CD4-positive, CD25-positive, alpha-beta regulatory T cell (primary cell): ENCODE data around the gene RFX3. TPM values are rescaled to one million over a fixed set of nuclear protein-coding genes. Genes with fewer than 3 reads are reported as not detected.
A peak's percentile ranks its signal among the peaks of the same experiment; 100 is the strongest.

Experiments used
- ATAC-seq, 2 donors: fragments of 150-1000 bp; cut with Tn5 transposase; one replicate each; pipeline ENCODE4 v1.10.0; 2021; ENCODE audit warnings: low read depth in 2 of 2, moderate number of reproducible peaks in 2 of 2, moderate library complexity in 1 of 2
- DNase-seq, 3 donors: peaks; one replicate each; pipeline versions ENCODE4 v3.0.0 to v3.0.0-alpha.2; 2012 to 2022; ENCODE audit warnings: mixed read lengths in 1 of 3
- H3K27ac ChIP-seq: one replicate; pipeline ENCODE4 v1.7.0; 2013; ENCODE audit warnings: mild to moderate bottlenecking, low read length; ENCODE audit not compliant: insufficient read depth, poor library complexity, severe bottlenecking
- H3K27me3 ChIP-seq: one replicate; pipeline ENCODE4 v1.7.0; 2013; ENCODE audit warnings: low read length; ENCODE audit not compliant: control insufficient read depth, insufficient read depth
- H3K36me3 ChIP-seq: one replicate; pipeline ENCODE4 v1.7.0; 2013; ENCODE audit warnings: mild to moderate bottlenecking, low read length, moderate library complexity; ENCODE audit not compliant: control insufficient read depth, insufficient read depth
- H3K4me1 ChIP-seq: 2 replicates; pipeline ENCODE4 v1.7.0; 2013; ENCODE audit warnings: mild to moderate bottlenecking, low read length; ENCODE audit not compliant: insufficient read depth, control insufficient read depth, poor library complexity, severe bottlenecking
- H3K4me3 ChIP-seq: one replicate; pipeline ENCODE4 v1.7.0; 2013; ENCODE audit warnings: low read depth, mild to moderate bottlenecking, low read length, moderate library complexity
- H3K9me3 ChIP-seq, 2 experiments: 1 replicate in 1 of 2; 2 replicates in 1 of 2; pipeline ENCODE4 v1.7.0; 2013; ENCODE audit warnings: low read length in 2 of 2, mild to moderate bottlenecking in 1 of 2, moderate library complexity in 1 of 2; ENCODE audit not compliant: control insufficient read depth in 2 of 2
- H3K27ac Mint-ChIP-seq, 3 donors: one replicate each; pipeline ENCODE4 v1.8.0; 2020 to 2022; ENCODE audit warnings: mild to moderate bottlenecking in 3 of 3, mixed read lengths in 3 of 3, moderate library complexity in 2 of 3
- H3K27me3 Mint-ChIP-seq: one replicate; pipeline ENCODE4 v1.8.0; 2022; ENCODE audit warnings: mild to moderate bottlenecking, mixed read lengths
- H3K36me3 Mint-ChIP-seq: one replicate; pipeline ENCODE4 v1.8.0; 2020; ENCODE audit warnings: mixed read lengths
- H3K4me1 Mint-ChIP-seq, 4 donors: one replicate each; pipeline ENCODE4 v1.8.0; 2020 to 2022; ENCODE audit warnings: mixed read lengths in 4 of 4, mild to moderate bottlenecking in 1 of 4
- H3K4me3 Mint-ChIP-seq, 4 donors: one replicate each; pipeline ENCODE4 v1.8.0; 2020 to 2022; ENCODE audit warnings: mild to moderate bottlenecking in 4 of 4, mixed read lengths in 4 of 4, moderate library complexity in 3 of 4
- H3K9me3 Mint-ChIP-seq, 7 donors: one replicate each; pipeline ENCODE4 v1.8.0; 2020 to 2022; ENCODE audit warnings: mixed read lengths in 7 of 7, mild to moderate bottlenecking in 3 of 7, moderate library complexity in 2 of 7
- polyA plus RNA-seq, 4 donors: library from polyadenylated mRNA; unstranded; fragments of 300-500 nt; fragmentation: Illumina TruSeq; gene quantifications; one replicate each; pipeline ENCODE4 v1.2.3, GENCODE V29; 2021
- total RNA-seq: library from RNA; stranded (reverse); gene quantifications from one replicate; pipeline ENCODE4 v1.2.3, GENCODE V29; 2022

RFX3 gene
- total and polyA plus RNA-seq, 5 donors from 2014 or later, result 6.7 to 40.4 (median 7.6) TPM

GRCh38 chr9:3397766-3398165 is 128.0 kb downstream of the RFX3 start:
- peaks cover 0 to 1% (median 0%) of the 10 kb centered on the region in 7 donors for H3K9me3 Mint-ChIP-seq
- no peaks in the 10 kb centered on the region for H3K27me3 ChIP-seq
- H3K36me3 Mint-ChIP-seq, result peaks cover 19% of the 10 kb centered on the region
- H3K27ac ChIP-seq, result no peak overlapping the region
- DNase-seq (no peak), ATAC-seq (no peak)
- H3K36me3 ChIP-seq, result peaks cover 16% of the 10 kb centered on the region
- H3K27me3 Mint-ChIP-seq, result no peaks in the 10 kb centered on the region
- H3K4me3 ChIP-seq, result peak overlapping the region; percentile 61
- peaks cover 10% of the 10 kb centered on the region for H3K4me1 ChIP-seq
- no peaks in the 10 kb centered on the region for H3K9me3 ChIP-seq
- peaks cover 22 to 47% (median 27%) of the 10 kb centered on the region in 4 donors for H3K4me1 Mint-ChIP-seq
- peak overlapping the region; percentile 78 to 91 (median 90) for H3K27ac Mint-ChIP-seq
- H3K4me3 Mint-ChIP-seq, result peak overlapping the region; percentile 39 to 82 (median 70)

GRCh38 chr9:3391414-3391813 is 134.4 kb downstream of the RFX3 start:
- Mint-ChIP-seq H3K36me3 (peaks cover 67% of the 10 kb centered on the region), H3K4me3 (no peak overlapping the region), H3K27me3 (no peaks in the 10 kb centered on the region), H3K9me3 (peaks cover 0 to 13% (median 4%) of the 10 kb centered on the region in 7 donors), H3K27ac (no peak overlapping the region), H3K4me1 (peaks cover 25 to 29% (median 27%) of the 10 kb centered on the region in 4 donors)
- no peaks in the 10 kb centered on the region for H3K9me3 ChIP-seq
- no peaks in the 10 kb centered on the region for H3K27me3 ChIP-seq
- peaks cover 28% of the 10 kb centered on the region for H3K36me3 ChIP-seq
- H3K27ac ChIP-seq, result no peak overlapping the region
- no peak overlapping the region for H3K4me3 ChIP-seq
- no peaks in the 10 kb centered on the region for H3K4me1 ChIP-seq
- DNase-seq (no peak), ATAC-seq (no peak)

- H3K9me3 ChIP-seq, result no peaks in the 10 kb centered on the region
- H3K4me1 Mint-ChIP-seq, result peaks cover 23 to 39% (median 31%) of the 10 kb centered on the region in 4 donors
- peaks cover 0 to 13% (median 4%) of the 10 kb centered on the region in 7 donors for H3K9me3 Mint-ChIP-seq
- no peak overlapping the region for H3K4me3 ChIP-seq
- no peak overlapping the region for H3K27ac Mint-ChIP-seq
- no peak overlapping the region for H3K4me3 Mint-ChIP-seq
- H3K4me1 ChIP-seq, result no peaks in the 10 kb centered on the region
- ATAC-seq (no peak), DNase-seq (no peak)
- peaks cover 71% of the 10 kb centered on the region for H3K36me3 Mint-ChIP-seq
- peaks cover 12% of the 10 kb centered on the region for H3K36me3 ChIP-seq
- no peaks in the 10 kb centered on the region for H3K27me3 Mint-ChIP-seq
- no peaks in the 10 kb centered on the region for H3K27me3 ChIP-seq
- H3K27ac ChIP-seq, result no peak overlapping the region
Measured at GRCh38 chr9:3386753-3387152, 139.0 kb downstream of the RFX3 start.

GRCh38 chr9:3385871-3386270 is 139.9 kb downstream of the RFX3 start:
- Histone ChIP-seq H3K9me3 (no peaks in the 10 kb centered on the region), H3K4me3 (no peak overlapping the region), H3K36me3 (peaks cover 10% of the 10 kb centered on the region), H3K27me3 (no peaks in the 10 kb centered on the region), H3K27ac (no peak overlapping the region), H3K4me1 (no peaks in the 10 kb centered on the region)
- Mint-ChIP-seq H3K27me3 (no peaks in the 10 kb centered on the region), H3K36me3 (peaks cover 62% of the 10 kb centered on the region), H3K4me3 (no peak overlapping the region), H3K9me3 (peaks cover 0 to 13% (median 3%) of the 10 kb centered on the region in 7 donors), H3K27ac (peak overlapping the region in 1 of 3 donors; percentile 36), H3K4me1 (peaks cover 21 to 35% (median 28%) of the 10 kb centered on the region in 4 donors)
- ATAC-seq (peak; percentile 68 to 84), DNase-seq (peak in 1 of 3 donors; percentile 57)

GRCh38 chr9:3371842-3372241 is 154.0 kb downstream of the RFX3 start:
- peaks cover 21 to 32% (median 26%) of the 10 kb centered on the region in 4 donors for H3K4me1 Mint-ChIP-seq
- no peaks in the 10 kb centered on the region for H3K9me3 ChIP-seq
- H3K9me3 Mint-ChIP-seq, result no peaks in the 10 kb centered on the region

GRCh38 chr9:3370715-3371114 is 155.1 kb downstream of the RFX3 start:
- Mint-ChIP-seq H3K9me3 (no peaks in the 10 kb centered on the region), H3K4me3 (no peak overlapping the region), H3K27ac (no peak overlapping the region), H3K36me3 (peaks cover 23% of the 10 kb centered on the region), H3K27me3 (no peaks in the 10 kb centered on the region), H3K4me1 (peaks cover 25 to 33% (median 31%) of the 10 kb centered on the region in 4 donors)
- Histone ChIP-seq H3K36me3 (no peaks in the 10 kb centered on the region), H3K9me3 (no peaks in the 10 kb centered on the region), H3K4me1 (no peaks in the 10 kb centered on the region), H3K27ac (no peak overlapping the region), H3K4me3 (no peak overlapping the region), H3K27me3 (no peaks in the 10 kb centered on the region)
- DNase-seq (no peak), ATAC-seq (no peak)

More at GRCh38 chr9:3371842-3372241, 154.0 kb downstream of the RFX3 start:
- no peak overlapping the region for H3K4me3 Mint-ChIP-seq
- ATAC-seq (no peak), DNase-seq (no peak)
- Histone ChIP-seq H3K4me3 (no peak overlapping the region), H3K36me3 (no peaks in the 10 kb centered on the region), H3K4me1 (no peaks in the 10 kb centered on the region), H3K27me3 (no peaks in the 10 kb centered on the region), H3K27ac (no peak overlapping the region)
- no peak overlapping the region for H3K27ac Mint-ChIP-seq
- H3K36me3 Mint-ChIP-seq, result peaks cover 28% of the 10 kb centered on the region
- H3K27me3 Mint-ChIP-seq, result no peaks in the 10 kb centered on the region

GRCh38 chr9:3367185-3367584 is 158.6 kb downstream of the RFX3 start:
- Histone ChIP-seq H3K27me3 (no peaks in the 10 kb centered on the region), H3K4me1 (no peaks in the 10 kb centered on the region), H3K4me3 (no peak overlapping the region), H3K9me3 (no peaks in the 10 kb centered on the region), H3K36me3 (no peaks in the 10 kb centered on the region), H3K27ac (no peak overlapping the region)
- H3K9me3 Mint-ChIP-seq, result no peaks in the 10 kb centered on the region
- peak overlapping the region in 1 of 3 donors; percentile 83 for H3K27ac Mint-ChIP-seq
- H3K27me3 Mint-ChIP-seq, result no peaks in the 10 kb centered on the region
- H3K4me1 Mint-ChIP-seq, result peaks cover 23 to 39% (median 26%) of the 10 kb centered on the region in 4 donors
- peaks cover 13% of the 10 kb centered on the region for H3K36me3 Mint-ChIP-seq
- DNase-seq, result no peak
- no peak overlapping the region for H3K4me3 Mint-ChIP-seq
- ATAC-seq, result no peak

- peaks cover 19% of the 10 kb centered on the region for H3K36me3 Mint-ChIP-seq
- H3K27me3 ChIP-seq, result no peaks in the 10 kb centered on the region
- H3K9me3 ChIP-seq, result no peaks in the 10 kb centered on the region
- H3K9me3 Mint-ChIP-seq, result peaks cover 0 to 5% (median 0%) of the 10 kb centered on the region in 7 donors
- no peak for ATAC-seq
- H3K4me3 ChIP-seq, result no peak overlapping the region
- H3K27ac Mint-ChIP-seq, result no peak overlapping the region
- no peak for DNase-seq
- H3K4me3 Mint-ChIP-seq, result no peak overlapping the region
- H3K4me1 ChIP-seq, result no peaks in the 10 kb centered on the region
- no peaks in the 10 kb centered on the region for H3K36me3 ChIP-seq
- H3K4me1 Mint-ChIP-seq, result peaks cover 14 to 29% (median 21%) of the 10 kb centered on the region in 4 donors
- H3K27me3 Mint-ChIP-seq, result no peaks in the 10 kb centered on the region
- no peak overlapping the region for H3K27ac ChIP-seq
Measured at GRCh38 chr9:3361689-3362392, 164.0 kb downstream of the RFX3 start.
